Measurements from ENCODE around the gene FBXO11.

DNA sequence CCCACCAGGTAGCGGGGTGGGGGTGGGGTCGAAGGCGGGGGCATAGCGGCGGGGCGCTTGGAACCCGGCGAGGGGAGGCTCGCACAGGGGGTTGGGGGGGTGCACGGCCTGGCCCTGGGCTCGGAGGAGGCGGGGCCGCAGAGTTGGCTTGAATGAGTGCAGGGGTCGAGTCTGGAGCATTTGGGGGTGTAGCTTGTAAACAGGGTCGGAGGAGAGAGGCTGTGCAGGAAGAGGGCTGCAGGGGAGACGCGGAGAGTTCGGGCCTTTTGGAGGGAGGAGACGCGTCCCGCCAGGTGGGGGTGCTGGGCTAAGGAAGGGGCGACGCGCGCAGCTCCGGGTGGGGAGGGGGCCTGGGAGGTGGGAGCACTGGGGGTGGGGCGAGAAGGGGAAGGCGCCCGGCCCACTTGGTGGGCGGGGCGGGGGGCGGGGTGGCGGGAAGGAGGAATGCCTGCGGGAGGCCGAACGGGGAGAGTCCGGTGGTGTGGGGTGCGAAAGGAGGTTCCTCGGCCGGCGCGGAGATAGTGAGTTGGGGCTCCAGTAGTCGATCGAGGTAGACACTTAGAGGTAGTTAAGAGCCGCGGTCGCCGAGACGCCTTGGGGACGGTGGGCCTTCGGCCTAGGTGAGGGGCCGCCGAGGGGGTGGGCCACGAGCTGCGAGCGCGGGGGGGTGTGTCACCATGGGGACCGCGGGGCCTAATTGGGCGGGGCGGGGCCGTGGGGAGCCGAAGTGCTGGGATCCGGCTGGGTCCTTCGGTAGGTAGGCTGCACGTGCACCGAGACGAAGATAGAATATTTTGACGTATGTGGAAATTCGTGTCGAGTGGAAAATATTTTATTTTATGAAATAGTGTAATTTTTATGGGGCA is 122.6 kb downstream of the FBXO11 start:
- TF ChIP-seq YY1 (IDR thresholded peaks at IDR 0.05; ENCODE audit: low read depth) = no peak
- TF ChIP-seq, protein P1, sequence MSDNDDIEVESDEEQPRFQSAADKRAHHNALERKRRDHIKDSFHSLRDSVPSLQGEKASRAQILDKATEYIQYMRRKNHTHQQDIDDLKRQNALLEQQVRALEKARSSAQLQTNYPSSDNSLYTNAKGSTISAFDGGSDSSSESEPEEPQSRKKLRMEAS (IDR thresholded peaks at IDR 0.05) = peak; percentile 93
- no peak for TF ChIP-seq CEBPB (IDR thresholded peaks at IDR 0.05)
- TF ChIP-seq EP300 (IDR thresholded peaks at IDR 0.05; ENCODE audit: borderline replicate concordance) = no peak
- no peak for TF ChIP-seq RAD21 (IDR thresholded peaks at IDR 0.05; ENCODE audit: low read depth)
- TF ChIP-seq TAF1 (IDR thresholded peaks at IDR 0.05; ENCODE audit: low read depth) = no peak
- TF ChIP-seq EGR1 (IDR thresholded peaks at IDR 0.05) = no peak
- TF ChIP-seq, protein P2, sequence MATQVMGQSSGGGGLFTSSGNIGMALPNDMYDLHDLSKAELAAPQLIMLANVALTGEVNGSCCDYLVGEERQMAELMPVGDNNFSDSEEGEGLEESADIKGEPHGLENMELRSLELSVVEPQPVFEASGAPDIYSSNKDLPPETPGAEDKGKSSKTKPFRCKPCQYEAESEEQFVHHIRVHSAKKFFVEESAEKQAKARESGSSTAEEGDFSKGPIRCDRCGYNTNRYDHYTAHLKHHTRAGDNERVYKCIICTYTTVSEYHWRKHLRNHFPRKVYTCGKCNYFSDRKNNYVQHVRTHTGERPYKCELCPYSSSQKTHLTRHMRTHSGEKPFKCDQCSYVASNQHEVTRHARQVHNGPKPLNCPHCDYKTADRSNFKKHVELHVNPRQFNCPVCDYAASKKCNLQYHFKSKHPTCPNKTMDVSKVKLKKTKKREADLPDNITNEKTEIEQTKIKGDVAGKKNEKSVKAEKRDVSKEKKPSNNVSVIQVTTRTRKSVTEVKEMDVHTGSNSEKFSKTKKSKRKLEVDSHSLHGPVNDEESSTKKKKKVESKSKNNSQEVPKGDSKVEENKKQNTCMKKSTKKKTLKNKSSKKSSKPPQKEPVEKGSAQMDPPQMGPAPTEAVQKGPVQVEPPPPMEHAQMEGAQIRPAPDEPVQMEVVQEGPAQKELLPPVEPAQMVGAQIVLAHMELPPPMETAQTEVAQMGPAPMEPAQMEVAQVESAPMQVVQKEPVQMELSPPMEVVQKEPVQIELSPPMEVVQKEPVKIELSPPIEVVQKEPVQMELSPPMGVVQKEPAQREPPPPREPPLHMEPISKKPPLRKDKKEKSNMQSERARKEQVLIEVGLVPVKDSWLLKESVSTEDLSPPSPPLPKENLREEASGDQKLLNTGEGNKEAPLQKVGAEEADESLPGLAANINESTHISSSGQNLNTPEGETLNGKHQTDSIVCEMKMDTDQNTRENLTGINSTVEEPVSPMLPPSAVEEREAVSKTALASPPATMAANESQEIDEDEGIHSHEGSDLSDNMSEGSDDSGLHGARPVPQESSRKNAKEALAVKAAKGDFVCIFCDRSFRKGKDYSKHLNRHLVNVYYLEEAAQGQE (IDR thresholded peaks at IDR 0.05; ENCODE audit: low read depth) = no peak
- TF ChIP-seq ZBTB7A (IDR thresholded peaks at IDR 0.05; ENCODE audit: low read depth) = peak; percentile 79; the same call in 1 of the 2 replicates

All from Ishikawa (cell line).